Posterior vena cava (tissue), 2 donors: ENCODE results near the gene KIRREL3. TPM values are rescaled to one million over a fixed set of nuclear protein-coding genes. Genes with fewer than 3 reads are reported as not detected.

Source experiments
- DNase-seq: peaks from one replicate; pipeline ENCODE4 v3.0.0-alpha.2; 2020; ENCODE audit warnings: low spot score
- intact Hi-C, 2 donors: fragments of 100-400 bp; cut with DNase I; formaldehyde crosslinking; loops; one replicate each; pipeline versions ENCODE4 v1.14.1 to v1.14.2; 2022 to 2023
- total RNA-seq, 2 donors: library from RNA; stranded (reverse); fragmentation: NEBNext Ultra II Directional; extraction: Animal tissue kit (Norgen Biotek cat#: 25700); gene quantifications; one replicate each; pipeline ENCODE4 v1.2.1, GENCODE V29; 2021
- donor health status: DM: yes; HTN: yes; CAD: no.
- donor health status: DM: yes; HTN: yes; CAD: no.

Gene KIRREL3
- total RNA-seq, 2 donors from 2014 or later: 0.10 to 0.74 TPM

GRCh38 chr11:126888115-126888712 lies 112.4 kb downstream of the KIRREL3 start:
- intact Hi-C loops: loop anchor here in 1 of 2 donors (5.0 kb wide), 1 partner anchor 571 kb away; no protein-coding TSS in a partner anchor
- DNase-seq: no peak

GRCh38 chr11:126886636-126887035 lies 113.9 kb downstream of the KIRREL3 start:
- intact Hi-C loops: loop anchor here in 1 of 2 donors (5.0 kb wide), 1 partner anchor 569 kb away; no protein-coding TSS in a partner anchor
- DNase-seq: no peak

GRCh38 chr11:126886085-126886484 lies 114.5 kb downstream of the KIRREL3 start:
- DNase-seq: no peak
- intact Hi-C loops: loop anchor here in 1 of 2 donors (5.0 kb wide), 1 partner anchor 569 kb away; no protein-coding TSS in a partner anchor

- no peak for DNase-seq
- intact Hi-C loops: no loop called here
Measured at GRCh38 chr11:126884594-126884993, 116.0 kb downstream of the KIRREL3 start.

GRCh38 chr11:126884192-126884591 lies 116.4 kb downstream of the KIRREL3 start:
- no peak for DNase-seq
- intact Hi-C loops: no loop called here

GRCh38 chr11:126880872-126881271 lies 119.7 kb downstream of the KIRREL3 start:
- intact Hi-C loops: no loop called here
- no peak for DNase-seq

- no peak for DNase-seq
- intact Hi-C loops: no loop called here
Measured at GRCh38 chr11:126879516-126879915, 121.1 kb downstream of the KIRREL3 start.

- DNase-seq: no peak
- intact Hi-C loops: no loop called here
Measured at GRCh38 chr11:126878913-126879482, 121.6 kb downstream of the KIRREL3 start.

GRCh38 chr11:126874831-126875230 lies 125.7 kb downstream of the KIRREL3 start:
- intact Hi-C loops: no loop called here
- no peak for DNase-seq

GRCh38 chr11:126874276-126874675 lies 126.3 kb downstream of the KIRREL3 start:
- intact Hi-C loops: no loop called here
- no peak for DNase-seq

- intact Hi-C loops: no loop called here
- no peak for DNase-seq
Measured at GRCh38 chr11:126871792-126872191, 128.8 kb downstream of the KIRREL3 start.

GRCh38 chr11:126870021-126870420 lies 130.5 kb downstream of the KIRREL3 start:
- intact Hi-C loops: no loop called here
- no peak for DNase-seq

GRCh38 chr11:126868741-126869140 lies 131.8 kb downstream of the KIRREL3 start:
- DNase-seq: no peak
- intact Hi-C loops: no loop called here

- DNase-seq: no peak
- intact Hi-C loops: no loop called here
Measured at GRCh38 chr11:126864934-126865333, 135.6 kb downstream of the KIRREL3 start.

- intact Hi-C loops: no loop called here
- no peak for DNase-seq
Measured at GRCh38 chr11:126863294-126863997, 137.1 kb downstream of the KIRREL3 start.

- DNase-seq: no peak
- intact Hi-C loops: no loop called here
Measured at GRCh38 chr11:126862664-126863243, 137.8 kb downstream of the KIRREL3 start.

- intact Hi-C loops: no loop called here
- DNase-seq: no peak
Measured at GRCh38 chr11:126861796-126862459, 138.6 kb downstream of the KIRREL3 start.

- intact Hi-C loops: no loop called here
Measured at GRCh38 chr11:126857860-126858808, 142.4 kb downstream of the KIRREL3 start.

GRCh38 chr11:126855536-126855935 lies 145.0 kb downstream of the KIRREL3 start:
- no peak for DNase-seq
- intact Hi-C loops: no loop called here

More at GRCh38 chr11:126857860-126858808, 142.4 kb downstream of the KIRREL3 start:
- no peak for DNase-seq
